Stomach (tissue), 9 donors: ENCODE data around the gene LRRC28. TPM values are rescaled to one million over a fixed set of nuclear protein-coding genes. Genes with fewer than 3 reads are reported as not detected.

Source experiments
- DNase-seq, 2 donors: peaks; one replicate each; pipeline versions ENCODE4 v3.0.0 to v3.0.0-alpha.2; 2013 to 2019
- H3K27ac ChIP-seq, 5 donors: fragments of 200-600 bp in 4 of 5; sonication (generic) in 4 of 5; one replicate each; pipeline ENCODE4 v1.5.1; 2013 to 2019; ENCODE audit warnings: mild to moderate bottlenecking in 1 of 5, moderate library complexity in 1 of 5
- H3K27me3 ChIP-seq, 3 donors: fragments of 200-600 bp; sonication (generic); one replicate each; pipeline ENCODE4 v1.5.1; 2017 to 2019; ENCODE audit warnings: mixed run types in 1 of 3
- H3K36me3 ChIP-seq, 4 donors: fragments of 200-600 bp; sonication (generic); 1 replicate in 3 of 4; 2 replicates in 1 of 4; pipeline ENCODE4 v1.5.1; 2016 to 2019
- H3K4me1 ChIP-seq, 4 donors: fragments of 200-600 bp; sonication (generic); one replicate each; pipeline ENCODE4 v1.5.1; 2016 to 2019
- H3K4me3 ChIP-seq, 4 donors: fragments of 200-600 bp; sonication (generic) in 3 of 4; one replicate each; pipeline ENCODE4 v1.5.1; 2016 to 2019; ENCODE audit warnings: mild to moderate bottlenecking in 1 of 4
- H3K9me3 ChIP-seq, 4 donors: fragments of 200-600 bp; sonication (generic); one replicate each; pipeline ENCODE4 v1.5.1; 2016 to 2019
- EP300 ChIP-seq: sonication (generic); formaldehyde crosslinking; IDR thresholded peaks from one replicate; pipeline ENCODE4 v1.6.1; 2017; ENCODE audit warnings: antibody characterized with exemption
- POLR2A ChIP-seq, 4 donors: fragments of 450-650 bp; IDR thresholded peaks; one replicate each; pipeline ENCODE4 v1.6.1; 2016; ENCODE audit warnings: antibody characterized with exemption in 4 of 4, control low read depth in 2 of 4, mild to moderate bottlenecking in 1 of 4, moderate library complexity in 1 of 4
- POLR2AphosphoS5 ChIP-seq, 3 donors: sonication (generic); formaldehyde crosslinking; IDR thresholded peaks; one replicate each; pipeline ENCODE4 v1.6.1; 2016; ENCODE audit warnings: antibody characterized with exemption in 3 of 3
- WGBS, 5 donors: extraction: QIAGEN DNeasy Blood & Tissue Kit in 3 of 5; methylation state at CpG; one replicate each; pipeline versions ENCODE4 v1.1.5 to v1.1.7; 2013 to 2018; 5-methylcytosine and 5-hydroxymethylcytosine counted together
- intact Hi-C: fragments of 100-400 bp; cut with DNase I; formaldehyde crosslinking; loops from one replicate; pipeline ENCODE4 v1.15.1; 2023; ENCODE audit warnings: low total_unique reads
- polyA plus RNA-seq, 3 donors: library from polyadenylated mRNA; stranded (reverse); fragments of 200-250 nt; gene quantifications; one replicate each; pipeline ENCODE4 v1.2.3, GENCODE V29; 2013
- total RNA-seq, 5 donors: library from RNA; depleted of rRNA; stranded (reverse); fragments of >200 nt; gene quantifications; one replicate each; pipeline versions ENCODE4 v1.1.0 to v1.2.3, GENCODE V29; 2014 to 2016
- TF ChIP-seq, protein P1 (sequence below), 7 experiments: fragments of 450-650 bp in 4 of 7; fragments of 200-600 bp in 3 of 7; sonication (generic) in 3 of 7; IDR thresholded peaks; one replicate each; pipeline ENCODE4 v1.5.1; 2016 to 2019; ENCODE audit warnings: antibody characterized with exemption in 7 of 7, control low read depth in 2 of 7, mild to moderate bottlenecking in 1 of 7
- donor health status: healthy with polysubstance abuse.
- donor health status: Bipolar disorder and iron deficiency.
- donor health status: healthy.

LRRC28 gene
- total and polyA plus RNA-seq, 8 donors: 9.6 to 82.6 (median 26.2) TPM

DNA sequence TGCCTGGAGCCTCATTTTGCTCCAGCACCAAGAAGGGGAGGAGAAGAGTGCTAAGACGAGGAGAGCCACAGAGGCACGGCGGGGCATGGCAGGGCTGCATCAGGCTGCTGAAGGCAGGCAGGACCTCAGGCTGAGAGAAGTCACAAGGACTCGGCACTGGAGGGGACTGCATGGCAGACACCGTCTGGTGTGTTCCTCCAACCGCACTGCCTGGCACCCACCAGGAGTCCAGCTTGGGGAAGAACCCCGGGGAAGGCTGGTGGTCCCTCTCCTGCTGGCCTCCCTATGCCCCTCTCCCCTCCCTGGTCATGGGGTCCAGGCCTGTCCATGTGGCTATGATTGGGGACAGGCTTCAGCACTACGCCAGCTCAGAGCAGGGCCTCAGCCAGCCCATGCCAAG, 161.3 kb downstream of the LRRC28 start:
- Histone ChIP-seq H3K36me3 (no peaks in the 10 kb centered on the region), H3K27ac (no peak overlapping the region), H3K9me3 (no peaks in the 10 kb centered on the region), H3K4me3 (no peak overlapping the region), H3K27me3 (no peaks in the 10 kb centered on the region), H3K4me1 (peaks cover 16 to 19% (median 18%) of the 10 kb centered on the region in 4 donors)
- TF ChIP-seq EP300 (no peak), POLR2AphosphoS5 (IDR thresholded peaks at IDR 0.05) (no peak), POLR2A (IDR thresholded peaks at IDR 0.05) (no peak)
- TF ChIP-seq, protein P1, sequence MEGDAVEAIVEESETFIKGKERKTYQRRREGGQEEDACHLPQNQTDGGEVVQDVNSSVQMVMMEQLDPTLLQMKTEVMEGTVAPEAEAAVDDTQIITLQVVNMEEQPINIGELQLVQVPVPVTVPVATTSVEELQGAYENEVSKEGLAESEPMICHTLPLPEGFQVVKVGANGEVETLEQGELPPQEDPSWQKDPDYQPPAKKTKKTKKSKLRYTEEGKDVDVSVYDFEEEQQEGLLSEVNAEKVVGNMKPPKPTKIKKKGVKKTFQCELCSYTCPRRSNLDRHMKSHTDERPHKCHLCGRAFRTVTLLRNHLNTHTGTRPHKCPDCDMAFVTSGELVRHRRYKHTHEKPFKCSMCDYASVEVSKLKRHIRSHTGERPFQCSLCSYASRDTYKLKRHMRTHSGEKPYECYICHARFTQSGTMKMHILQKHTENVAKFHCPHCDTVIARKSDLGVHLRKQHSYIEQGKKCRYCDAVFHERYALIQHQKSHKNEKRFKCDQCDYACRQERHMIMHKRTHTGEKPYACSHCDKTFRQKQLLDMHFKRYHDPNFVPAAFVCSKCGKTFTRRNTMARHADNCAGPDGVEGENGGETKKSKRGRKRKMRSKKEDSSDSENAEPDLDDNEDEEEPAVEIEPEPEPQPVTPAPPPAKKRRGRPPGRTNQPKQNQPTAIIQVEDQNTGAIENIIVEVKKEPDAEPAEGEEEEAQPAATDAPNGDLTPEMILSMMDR (IDR thresholded peaks at IDR 0.05): no peak
- intact Hi-C loops: no loop called here
- 96 to 98% (median 96%) methylated on average over 5 to 8 of the region's 8 CpGs for WGBS, 5 donors
- no peak for DNase-seq

DNA sequence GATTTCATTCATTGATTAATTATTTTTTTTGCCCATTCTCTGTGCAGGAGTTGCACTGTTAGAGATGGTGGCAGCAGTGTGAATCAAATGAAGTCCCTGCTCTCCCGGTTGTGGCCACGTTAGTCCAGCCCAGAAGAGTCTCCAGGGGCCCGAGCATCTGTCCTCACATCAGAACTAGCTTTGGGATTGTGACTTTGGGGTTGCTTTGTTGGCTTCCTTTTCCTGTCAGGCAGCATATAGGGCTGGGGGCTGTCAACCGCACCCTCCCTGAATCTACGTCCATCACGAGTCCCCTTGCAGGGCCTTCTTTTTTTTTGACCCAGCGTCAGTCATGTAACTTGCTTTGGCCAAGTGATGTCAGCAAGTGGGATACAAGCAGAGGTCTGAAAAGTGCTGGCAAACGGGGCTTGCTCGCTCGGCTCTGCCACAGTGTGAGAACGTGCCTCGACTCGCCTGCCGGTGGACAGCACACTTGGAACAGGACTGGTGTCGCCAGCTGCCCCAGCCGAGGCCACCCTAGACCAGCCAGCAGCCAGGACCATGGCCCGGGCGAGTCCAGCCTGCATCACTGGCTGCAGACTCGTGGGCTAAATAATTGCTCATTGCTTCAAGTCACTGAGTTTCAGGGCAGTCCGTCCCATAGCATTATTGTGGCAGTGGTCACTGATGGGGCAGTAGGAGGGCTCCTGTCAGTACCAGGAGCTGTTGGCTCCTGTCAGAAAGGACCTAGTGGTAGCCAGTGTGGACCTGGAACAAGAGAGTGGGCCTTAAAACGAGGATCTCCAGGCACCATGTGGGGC, 162.9 kb downstream of the LRRC28 start:
- TF ChIP-seq POLR2A (IDR thresholded peaks at IDR 0.05) (no peak), POLR2AphosphoS5 (IDR thresholded peaks at IDR 0.05) (no peak), EP300 (no peak)
- TF ChIP-seq, protein P1 (IDR thresholded peaks at IDR 0.05): no peak
- DNase-seq: peak in 1 of 2 donors; percentile 18
- intact Hi-C loops: no loop called here

DNA sequence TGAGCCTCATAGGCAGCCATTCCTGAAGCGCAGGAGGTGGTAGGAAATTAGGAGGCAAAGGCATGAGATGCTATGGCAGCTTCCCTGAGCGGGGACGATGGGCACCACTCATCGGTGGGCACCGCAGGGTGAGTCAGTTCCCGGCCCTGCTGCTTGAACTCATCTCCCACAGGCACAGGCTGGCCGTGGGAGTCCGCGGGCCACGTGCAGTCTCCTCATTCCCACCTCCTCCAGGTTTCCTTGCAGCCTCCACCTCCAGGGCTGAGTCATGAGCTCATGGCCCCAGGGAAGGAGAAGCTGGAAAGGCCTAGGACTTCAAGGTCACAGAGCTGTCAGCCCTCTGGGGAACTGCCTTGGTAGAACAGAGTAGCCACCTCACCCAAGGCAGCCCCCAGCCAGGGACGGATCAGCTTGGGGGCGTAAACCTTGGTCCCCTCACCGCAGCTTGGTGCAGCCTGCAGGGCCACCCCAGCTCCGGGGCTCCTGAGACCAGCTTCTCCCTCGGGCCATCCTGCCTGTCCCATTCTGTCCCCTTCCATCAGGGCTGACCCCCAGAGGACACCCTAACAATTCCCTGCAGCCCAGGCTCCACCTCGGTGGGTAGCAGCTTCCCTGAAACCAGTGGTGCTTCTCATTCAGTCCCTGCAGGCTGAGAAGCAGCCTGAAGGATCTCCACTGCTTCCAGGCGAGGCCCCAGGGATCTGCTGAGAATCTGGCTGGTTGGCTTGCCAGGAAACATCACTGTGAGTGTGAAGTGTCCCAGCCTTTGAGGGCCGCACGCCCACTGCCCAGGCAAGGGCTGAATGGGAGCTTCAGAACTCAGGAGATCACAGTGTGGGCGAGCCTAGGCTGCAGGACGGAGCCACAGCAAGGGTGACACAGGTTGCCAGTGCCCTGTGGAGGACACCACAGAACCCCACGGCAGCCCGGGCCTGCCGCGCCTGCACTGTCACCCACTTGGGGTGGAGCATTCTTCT, 163.8 kb downstream of the LRRC28 start:
- no peaks in the 10 kb centered on the region for H3K27me3 ChIP-seq
- TF ChIP-seq POLR2AphosphoS5 (IDR thresholded peaks at IDR 0.05): no peak
- TF ChIP-seq POLR2A (IDR thresholded peaks at IDR 0.05): no peak
- TF ChIP-seq, protein P1 (IDR thresholded peaks at IDR 0.05): no peak
- TF ChIP-seq EP300: no peak

More for the DNA sequence above, 162.9 kb downstream of the LRRC28 start:
- 87 to 95% (median 88%) methylated on average over 12 to 21 of the region's 21 CpGs for WGBS, 5 donors
- no peaks in the 10 kb centered on the region for H3K36me3 ChIP-seq
- H3K9me3 ChIP-seq: no peaks in the 10 kb centered on the region
- no peak overlapping the region for H3K4me3 ChIP-seq
- peaks cover 4 to 6% (median 4%) of the 10 kb centered on the region in 4 donors for H3K4me1 ChIP-seq
- H3K27me3 ChIP-seq: no peaks in the 10 kb centered on the region
- H3K27ac ChIP-seq: no peak overlapping the region

More for the DNA sequence above, 163.8 kb downstream of the LRRC28 start:
- DNase-seq: peak; percentile 21 to 38
- H3K27ac ChIP-seq: no peak overlapping the region
- no peaks in the 10 kb centered on the region for H3K9me3 ChIP-seq
- H3K4me1 ChIP-seq: no peaks in the 10 kb centered on the region
- H3K4me3 ChIP-seq: no peak overlapping the region
- H3K36me3 ChIP-seq: no peaks in the 10 kb centered on the region
- intact Hi-C loops: no loop called here
- 90 to 93% (median 91%) methylated on average over 11 to 25 of the region's 25 CpGs for WGBS, 5 donors
